ENCODE data around the gene MRTFB. TPM values are rescaled to one million over a fixed set of nuclear protein-coding genes. Genes with fewer than 3 reads are reported as not detected.

Gene MRTFB
- total and polyA plus RNA-seq, 2 of the 13 experiments (the other 11 are each of a cell fraction or from before 2014, with no cell fraction given) = 11.4 to 14.0 TPM

- TF ChIP-seq ZBED4 (CRISPR knock-in tag; IDR thresholded peaks at IDR 0.05; ENCODE audit: borderline replicate concordance) (no peak), ZNF761 (CRISPR knock-in tag; conservative IDR thresholded peaks at IDR 0.05) (peak; percentile 85; the same call in 1 of the 2 replicates), SYNCRIP (IDR thresholded peaks at IDR 0.05; ENCODE audit: insufficient read depth, low read depth, low read length) (no peak), ZFX (CRISPR knock-in tag; IDR thresholded peaks at IDR 0.05; ENCODE audit: low read depth) (no peak), RAD51 (IDR thresholded peaks at IDR 0.05; ENCODE audit: borderline replicate concordance) (no peak), ZNF296 (CRISPR knock-in tag; conservative IDR thresholded peaks at IDR 0.05) (no peak), ZNF782 (CRISPR knock-in tag; IDR thresholded peaks at IDR 0.05; ENCODE audit: borderline replicate concordance) (no peak; the same call in 1 of the 2 replicates), REL (CRISPR knock-in tag; conservative IDR thresholded peaks at IDR 0.05) (no peak), KLF11 (CRISPR knock-in tag; IDR thresholded peaks at IDR 0.05) (no peak), TBP (CRISPR knock-in tag; IDR thresholded peaks at IDR 0.05) (no peak), DR1 (CRISPR knock-in tag; IDR thresholded peaks at IDR 0.05) (no peak), ZNF704 (CRISPR knock-in tag; IDR thresholded peaks at IDR 0.05; ENCODE audit: borderline replicate concordance) (no peak), ZNF839 (CRISPR knock-in tag; IDR thresholded peaks at IDR 0.05; ENCODE audit: borderline replicate concordance) (peak; percentile 91; the same call in 1 of the 2 replicates), PCBP1 (IDR thresholded peaks at IDR 0.05; ENCODE audit: borderline replicate concordance, low read depth, low read length) (no peak), ZNF646 (CRISPR knock-in tag; IDR thresholded peaks at IDR 0.05) (0 out of 2 replicates have a peak, but pooled peaks have one; percentile 14), FOXJ3 (CRISPR knock-in tag; IDR thresholded peaks at IDR 0.05; ENCODE audit: borderline replicate concordance) (no peak), ZNF570 (CRISPR knock-in tag; IDR thresholded peaks at IDR 0.05; ENCODE audit: borderline replicate concordance) (no peak)
These were observed 603 bp upstream of the MRTFB start (continued) for GRCh38 chr16:14070555-14070876.

Data from HepG2 (cell line).